ENCODE results near the gene MAGOH.

MAGOH gene

DNA sequence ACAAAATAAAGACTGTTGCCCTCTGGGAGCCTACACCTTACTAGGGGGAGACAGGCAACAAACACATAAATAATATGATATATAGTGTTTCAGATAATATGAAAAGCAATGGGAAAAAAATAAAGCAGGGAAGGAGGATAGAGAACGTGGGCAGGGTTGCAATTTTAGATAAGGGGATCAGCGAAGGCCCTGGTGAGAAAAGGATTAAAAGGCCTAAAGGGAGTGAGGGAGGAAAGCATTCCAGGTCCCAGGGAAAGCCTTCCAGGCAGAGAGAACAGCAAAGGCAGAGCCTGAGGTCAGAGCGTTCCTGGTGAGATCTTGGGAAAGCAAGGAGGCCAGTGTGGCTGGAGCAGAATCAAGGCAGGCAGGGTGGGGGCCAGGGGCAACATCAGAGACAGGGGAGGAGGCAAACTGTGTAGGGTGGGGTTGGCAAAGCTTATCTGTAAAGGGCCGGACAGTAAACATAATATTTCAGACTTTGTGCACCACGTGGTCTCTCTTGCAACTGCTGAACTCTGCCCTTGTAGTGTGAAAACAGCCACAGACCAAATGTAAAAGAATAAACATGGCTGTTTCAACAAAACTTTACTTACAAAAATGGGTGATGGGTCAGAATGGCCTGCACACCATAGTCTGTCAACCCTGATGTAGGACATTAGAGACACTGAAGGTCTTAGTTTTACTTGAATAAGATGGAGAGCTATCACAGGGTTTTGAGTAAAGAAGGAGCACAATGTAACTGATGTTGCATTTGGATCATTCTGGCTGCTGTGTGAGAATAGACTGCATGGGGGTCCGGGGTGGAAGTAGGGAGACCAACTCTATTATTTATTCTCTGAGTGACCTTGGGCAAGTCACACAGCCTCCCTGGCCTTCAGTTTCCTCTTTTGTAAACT, 55.0 kb downstream of the MAGOH start:
- DNase-seq: no peak

DNA sequence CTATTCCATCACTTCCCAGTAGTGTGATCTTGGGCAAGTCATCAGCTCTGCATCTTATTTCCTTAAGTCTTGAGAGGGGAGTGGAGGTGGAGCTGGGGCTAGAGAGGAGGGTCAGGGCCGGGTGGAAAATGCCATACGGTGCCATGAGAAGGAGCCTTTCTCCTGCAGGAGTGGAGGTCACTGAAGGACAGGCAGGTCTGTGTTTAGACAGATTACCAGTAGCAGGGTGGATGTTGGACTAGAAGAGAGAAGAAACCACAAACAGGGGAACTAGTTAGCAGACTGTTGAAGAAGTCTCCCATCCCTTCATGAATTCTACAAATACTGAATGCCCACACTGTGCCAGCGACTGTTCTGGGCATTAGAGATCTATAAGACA, 55.6 kb downstream of the MAGOH start:
- no peak for DNase-seq

DNA sequence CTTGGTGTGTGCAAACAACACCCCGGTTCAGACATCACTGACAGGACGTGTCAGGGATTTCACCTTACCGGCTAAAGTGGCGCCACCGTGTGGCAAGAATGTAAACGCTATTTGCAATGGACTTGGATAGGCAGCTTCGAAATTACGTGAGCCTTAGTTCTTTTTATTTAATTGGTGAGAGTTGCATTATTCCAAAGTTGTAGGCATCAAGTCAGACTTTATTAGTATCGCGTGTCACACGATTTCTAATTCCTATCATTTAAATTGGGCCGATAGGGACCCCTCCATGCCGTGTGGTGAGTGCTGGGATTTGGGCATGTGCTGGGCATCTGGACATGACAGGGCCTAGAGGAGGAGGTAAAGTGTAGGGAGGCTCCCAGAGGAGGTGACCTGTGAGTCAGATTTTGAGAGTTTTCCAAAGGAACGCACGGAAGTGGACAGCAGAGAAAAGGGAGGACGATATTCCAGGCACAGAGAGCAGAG, 56.2 kb downstream of the MAGOH start:
- DNase-seq: peak; percentile 85

DNA sequence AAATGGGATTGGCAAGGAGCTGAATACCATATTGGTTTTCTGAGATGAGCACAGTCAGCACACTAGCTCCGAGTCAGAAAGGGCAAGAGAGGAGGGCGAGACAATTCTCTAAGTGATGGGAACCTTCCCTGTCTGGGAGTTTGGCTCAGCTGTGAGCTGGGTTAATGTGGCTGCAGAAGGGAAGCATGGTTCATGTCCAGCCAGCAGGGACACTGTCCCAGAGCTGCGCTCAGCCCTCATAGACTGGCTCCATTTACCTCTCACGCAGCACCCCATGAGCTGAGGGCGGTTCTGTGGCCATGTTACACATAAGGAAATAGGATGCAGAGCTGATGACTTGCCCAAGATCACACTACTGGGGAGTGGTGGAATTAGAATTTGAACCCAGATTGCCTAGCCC, 57.4 kb downstream of the MAGOH start:
- no peak for DNase-seq

DNA sequence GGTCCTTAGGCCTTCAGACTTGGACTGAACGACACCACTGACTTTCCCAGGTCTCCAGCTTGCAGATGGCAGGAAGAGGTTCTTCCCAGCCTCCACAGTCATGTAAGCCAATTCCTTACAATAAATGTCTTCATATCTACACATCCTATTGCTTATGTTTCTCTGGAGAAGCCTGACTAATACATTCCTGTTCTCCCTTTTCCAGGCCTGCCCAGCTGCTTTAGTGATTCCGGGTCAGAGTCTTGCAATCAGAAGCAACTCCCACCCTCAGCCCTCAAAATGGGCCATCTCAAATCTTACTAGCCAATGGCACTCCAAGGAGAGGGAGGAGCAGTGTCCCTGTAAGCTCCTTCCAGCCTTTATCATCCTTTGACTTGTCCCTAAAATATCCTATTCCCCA, 58.1 kb downstream of the MAGOH start:
- no peak for DNase-seq
